ENCODE results near the gene DISC1.
"Not testable (repeated sequence)": the region's sequence is repeated elsewhere in the genome, so short reads cannot be mapped to it uniquely, and the experiment has no call there.

DISC1 gene

GRCh38 chr1:231705806-231706760 is 79.5 kb downstream of the DISC1 start:
- no peak for DNase-seq

- no peak for DNase-seq
Observed at GRCh38 chr1:231706934-231707333, 80.3 kb downstream of the DISC1 start.

- DNase-seq = no peak
Observed at GRCh38 chr1:231707407-231707806, 80.8 kb downstream of the DISC1 start.

- DNase-seq = no peak
Observed at GRCh38 chr1:231708394-231708793, 81.8 kb downstream of the DISC1 start.

GRCh38 chr1:231714440-231714839 is 87.8 kb downstream of the DISC1 start:
- DNase-seq = no peak

GRCh38 chr1:231715816-231716722 is 89.5 kb downstream of the DISC1 start:
- DNase-seq = no peak

GRCh38 chr1:231716879-231717278 is 90.3 kb downstream of the DISC1 start:
- no peak for DNase-seq

GRCh38 chr1:231719485-231720183 is 93.0 kb downstream of the DISC1 start:
- DNase-seq = no peak

- DNase-seq = no peak
Observed at GRCh38 chr1:231720652-231721325, 94.2 kb downstream of the DISC1 start.

GRCh38 chr1:231721436-231721835 is 94.8 kb downstream of the DISC1 start:
- no peak for DNase-seq

- DNase-seq = no peak
Observed at GRCh38 chr1:231722356-231722755, 95.8 kb downstream of the DISC1 start.

GRCh38 chr1:231723146-231723545 is 96.6 kb downstream of the DISC1 start:
- DNase-seq = no peak

- no peak for DNase-seq
Observed at GRCh38 chr1:231724041-231724440, 97.5 kb downstream of the DISC1 start.

- DNase-seq = no peak
Observed at GRCh38 chr1:231724876-231725647, 98.5 kb downstream of the DISC1 start.

GRCh38 chr1:231727171-231727570 is 100.6 kb downstream of the DISC1 start:
- DNase-seq = no peak

GRCh38 chr1:231728987-231729386 is 102.4 kb downstream of the DISC1 start:
- not testable (repeated sequence) for DNase-seq

GRCh38 chr1:231729544-231729943 is 103.0 kb downstream of the DISC1 start:
- no peak for DNase-seq

GRCh38 chr1:231731268-231731667 is 104.7 kb downstream of the DISC1 start:
- DNase-seq = no peak

- no peak for DNase-seq
Observed at GRCh38 chr1:231733063-231733462, 106.5 kb downstream of the DISC1 start.

GRCh38 chr1:231733672-231734071 is 107.1 kb downstream of the DISC1 start:
- no peak for DNase-seq

GRCh38 chr1:231734417-231734816 is 107.8 kb downstream of the DISC1 start:
- no peak for DNase-seq

- DNase-seq = no peak
Observed at GRCh38 chr1:231735411-231735810, 108.8 kb downstream of the DISC1 start.
